HG03432 (cell line): Measurements from ENCODE around the gene VWA3A.
"Not testable (repeated sequence)": the region's sequence is repeated elsewhere in the genome, so short reads cannot be mapped to it uniquely, and the experiment has no call there.

Experiments
- ATAC-seq: cut with Tn5 transposase; IDR thresholded peaks from one replicate; pipeline ENCODE4 v1.9.1; 2021; ENCODE audit warnings: mild to moderate bottlenecking, moderate library complexity; ENCODE audit not compliant: unreplicated experiment

The VWA3A gene, protein sequence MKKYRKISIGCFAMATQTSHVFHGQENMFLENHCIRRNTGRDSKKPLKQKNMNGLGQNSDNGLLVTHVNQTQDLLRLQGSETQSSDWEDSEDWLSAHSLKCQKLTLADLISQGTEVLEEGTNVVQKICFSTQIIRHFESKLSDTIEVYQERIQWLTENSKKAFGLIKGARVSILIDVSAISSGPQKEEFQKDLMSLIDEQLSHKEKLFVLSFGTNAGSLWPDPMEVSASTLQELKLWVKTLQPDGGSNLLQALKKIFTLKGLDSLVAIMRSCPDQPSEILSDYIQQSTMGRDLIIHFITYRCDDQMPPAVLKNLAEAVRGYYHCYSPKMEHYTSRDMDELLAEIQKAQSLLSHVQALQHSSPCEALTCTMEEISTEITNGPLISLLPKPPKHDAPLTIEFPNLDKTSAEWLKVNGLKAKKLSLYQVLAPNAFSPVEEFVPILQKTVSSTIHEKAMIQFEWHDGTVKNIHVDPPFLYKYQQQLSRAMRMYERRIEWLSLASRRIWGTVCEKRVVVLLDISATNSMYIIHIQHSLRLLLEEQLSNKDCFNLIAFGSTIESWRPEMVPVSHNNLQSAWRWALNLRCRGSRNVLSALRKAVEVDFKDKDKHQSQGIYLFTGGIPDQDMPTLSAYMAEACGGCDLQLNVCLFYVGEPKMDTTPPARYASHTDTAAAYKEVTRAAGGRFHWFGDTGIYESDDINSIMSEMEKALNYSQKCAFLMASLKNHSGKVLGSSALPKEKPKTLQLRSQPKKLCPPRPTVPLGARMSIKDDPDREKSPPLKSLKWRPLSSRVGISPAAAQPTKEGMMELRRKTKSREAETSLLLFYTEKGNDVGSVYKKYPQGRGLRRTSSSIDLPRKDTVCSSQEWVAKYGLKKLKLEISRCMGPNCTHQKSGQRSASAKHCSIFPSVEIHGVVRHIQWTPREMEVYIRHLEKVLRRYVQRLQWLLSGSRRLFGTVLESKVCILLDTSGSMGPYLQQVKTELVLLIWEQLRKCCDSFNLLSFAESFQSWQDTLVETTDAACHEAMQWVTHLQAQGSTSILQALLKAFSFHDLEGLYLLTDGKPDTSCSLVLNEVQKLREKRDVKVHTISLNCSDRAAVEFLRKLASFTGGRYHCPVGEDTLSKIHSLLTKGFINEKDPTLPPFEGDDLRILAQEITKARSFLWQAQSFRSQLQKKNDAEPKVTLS

GRCh38 chr16:22092143-22092933 is at the start of gene VWA3A:
TSS of gene VWA3A (plus strand) at chr16:22092541. CDS start at chr16:22092638, 97 bp downstream.
- ATAC-seq, result no peak

DNA sequence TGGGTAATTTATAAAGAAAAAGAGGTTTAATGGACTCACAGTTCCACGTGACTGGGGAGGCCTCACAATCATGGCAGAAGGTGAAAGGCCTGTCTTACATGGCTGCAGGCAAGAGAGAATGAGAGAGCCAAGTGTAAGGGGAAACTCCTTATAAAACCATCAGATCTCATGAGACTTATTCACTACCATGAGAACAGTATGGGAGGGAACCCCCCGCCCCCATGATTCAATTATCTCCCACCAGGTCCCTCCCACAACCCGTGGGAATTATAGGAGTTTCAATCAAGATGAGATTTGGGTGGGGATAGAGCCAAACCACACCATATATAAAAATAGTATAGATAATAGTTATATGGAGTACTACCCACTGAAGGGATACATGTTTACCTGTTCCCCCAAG is 48.5 kb upstream of the VWA3A start:
- not testable (repeated sequence) for ATAC-seq

DNA sequence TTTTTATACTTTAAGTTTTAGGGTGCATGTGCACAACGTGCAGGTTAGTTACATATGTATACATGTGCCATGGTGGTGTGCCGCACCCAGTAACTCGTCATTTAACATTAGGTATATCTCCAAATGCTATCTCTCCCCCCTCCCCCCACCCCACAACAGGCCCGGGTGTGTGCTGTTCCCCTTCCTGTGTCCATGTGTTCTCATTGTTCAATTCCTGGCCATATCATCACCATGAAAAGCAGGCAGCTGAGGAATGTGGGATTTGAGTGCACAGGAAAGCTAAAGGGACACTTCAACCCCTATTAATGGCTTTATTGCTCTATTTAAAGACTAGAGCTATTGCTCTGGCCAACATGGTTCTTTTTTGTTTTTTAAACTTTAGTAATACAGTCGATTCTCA is 46.5 kb upstream of the VWA3A start:
- not testable (repeated sequence) for ATAC-seq

GRCh38 chr16:22050963-22051362 is 41.4 kb upstream of the VWA3A start:
- no peak for ATAC-seq

DNA sequence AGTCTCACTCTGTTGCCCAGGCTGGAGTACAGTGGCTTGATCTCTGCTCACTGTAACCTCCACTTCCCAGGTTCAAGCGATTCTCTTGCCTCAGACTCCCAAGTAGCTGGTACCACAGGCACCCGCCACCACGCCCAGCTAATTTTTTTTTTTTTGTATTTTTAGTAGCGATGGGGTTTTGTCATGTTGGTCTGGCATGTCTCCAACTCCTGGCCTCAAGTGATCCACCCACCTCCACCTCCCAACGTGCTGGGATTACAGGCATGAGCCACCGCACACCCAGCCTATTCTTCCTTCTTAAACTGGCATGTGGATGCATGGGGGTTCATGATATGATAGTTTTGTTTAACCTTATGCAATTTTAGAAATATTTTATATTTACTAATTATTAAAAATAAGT is 39.4 kb upstream of the VWA3A start:
- ATAC-seq, result no peak

- no peak for ATAC-seq
Measured at GRCh38 chr16:22053921-22054341, 38.4 kb upstream of the VWA3A start.

DNA sequence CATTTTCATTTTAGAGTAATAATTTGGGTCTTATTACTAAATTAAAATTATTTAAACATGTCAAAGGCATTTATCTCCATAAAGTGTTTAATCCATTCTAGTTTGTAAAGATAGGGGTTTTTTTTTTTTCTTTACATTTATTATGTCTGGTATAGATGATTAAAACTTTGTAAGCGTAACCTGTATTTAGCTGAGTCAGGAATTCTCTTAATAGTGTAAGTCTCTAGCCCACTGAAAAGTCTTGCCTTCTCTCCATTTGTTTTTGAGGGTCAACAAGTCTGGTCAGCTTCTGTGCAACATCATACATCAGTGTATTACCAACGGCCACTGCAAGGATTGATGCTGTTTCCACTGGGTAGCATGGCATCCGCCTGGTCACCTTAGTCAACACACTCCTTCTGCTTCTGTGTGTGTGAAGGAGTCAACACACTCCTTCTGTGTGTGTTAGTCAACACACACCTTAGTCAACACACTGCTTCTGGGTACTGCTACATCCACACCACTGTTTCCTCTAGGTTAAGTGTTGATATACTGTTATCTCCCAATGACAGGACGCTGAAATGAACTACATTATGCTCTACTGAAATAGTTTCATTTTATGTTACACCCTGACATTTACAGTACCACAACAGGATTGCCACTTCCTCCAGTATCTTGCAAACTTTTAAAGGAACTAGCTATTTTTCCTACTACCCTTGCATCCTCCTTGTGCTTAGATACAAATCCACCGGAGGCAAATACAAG is 37.3 kb upstream of the VWA3A start:
- ATAC-seq, result no peak

DNA sequence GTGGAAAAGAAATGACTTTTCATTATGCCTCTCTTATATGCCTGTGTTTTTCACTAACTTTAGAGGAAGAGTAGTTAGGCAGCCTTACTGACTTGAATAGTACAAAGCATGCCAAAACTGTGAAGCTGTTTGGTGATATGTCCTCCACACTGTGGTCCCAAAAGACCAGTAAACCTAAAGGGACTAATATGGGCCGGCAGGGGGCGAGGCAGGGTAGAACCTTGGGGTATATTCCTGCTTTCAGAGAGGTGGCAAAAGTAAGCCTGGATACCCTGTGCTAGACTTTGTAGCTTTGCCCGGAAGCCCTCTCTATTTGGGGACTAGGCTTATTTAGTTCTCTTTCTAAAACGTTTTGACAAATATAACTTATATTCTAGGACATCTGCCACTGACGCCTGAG is 36.5 kb upstream of the VWA3A start:
- no peak for ATAC-seq

DNA sequence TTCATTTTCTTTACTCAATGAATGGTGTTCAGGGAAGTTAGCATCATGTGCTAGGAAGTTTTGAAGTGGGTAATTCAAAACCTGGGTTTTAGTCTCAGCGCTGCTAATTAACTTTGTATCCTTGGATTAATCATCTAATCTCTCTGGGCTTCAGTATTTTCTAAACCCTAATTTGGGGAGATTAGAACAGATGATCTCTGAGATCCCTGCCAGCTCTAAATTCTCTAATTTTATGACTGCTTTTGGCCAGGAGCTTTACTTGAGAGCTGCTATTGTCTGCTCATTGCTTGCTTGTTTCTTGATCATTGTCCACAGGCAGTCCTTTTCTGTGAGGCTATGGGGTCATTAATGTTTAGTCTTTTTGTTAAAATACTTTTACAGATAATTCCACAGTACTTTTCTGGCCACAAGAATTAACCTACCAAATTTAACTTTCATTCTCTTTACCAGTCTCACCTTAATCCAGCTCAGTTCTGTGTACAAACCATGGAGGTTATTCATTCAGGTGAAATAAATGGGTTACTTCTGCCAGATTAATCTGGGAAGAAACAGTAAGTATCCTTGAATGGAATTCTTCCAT is 28.4 kb upstream of the VWA3A start:
- ATAC-seq, result no peak

- ATAC-seq, result no peak
Measured at GRCh38 chr16:22065252-22065651, 27.1 kb upstream of the VWA3A start.

- no peak for ATAC-seq
Measured at GRCh38 chr16:22070361-22071330, 21.7 kb upstream of the VWA3A start.

DNA sequence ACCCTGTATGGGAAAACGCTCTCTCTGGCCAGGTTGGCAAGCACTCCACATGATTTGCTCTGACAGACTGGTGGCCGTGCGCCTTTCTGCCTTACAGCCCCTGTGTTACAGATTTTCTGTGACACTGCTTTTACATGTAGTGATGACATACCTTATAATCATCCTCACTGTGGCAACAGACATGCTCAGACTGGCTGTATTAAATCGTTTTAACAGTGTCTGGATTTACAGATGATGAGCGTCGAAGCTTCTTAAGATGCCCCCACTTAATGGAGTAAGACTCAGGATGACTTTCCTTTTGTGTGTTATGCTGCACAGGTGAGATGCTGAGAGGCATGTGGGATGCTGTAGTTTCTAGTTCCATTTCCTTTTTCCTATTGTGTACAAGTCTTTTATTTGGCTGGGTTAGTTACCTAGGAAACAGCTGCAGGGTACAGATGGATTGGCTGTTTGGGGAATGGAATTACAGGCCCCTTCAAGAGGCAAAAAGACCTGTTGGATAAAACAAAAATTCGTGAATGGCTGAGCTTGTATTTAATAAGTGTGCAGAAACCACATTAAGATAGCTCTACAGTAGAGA is 20.9 kb upstream of the VWA3A start:
- ATAC-seq, result no peak

DNA sequence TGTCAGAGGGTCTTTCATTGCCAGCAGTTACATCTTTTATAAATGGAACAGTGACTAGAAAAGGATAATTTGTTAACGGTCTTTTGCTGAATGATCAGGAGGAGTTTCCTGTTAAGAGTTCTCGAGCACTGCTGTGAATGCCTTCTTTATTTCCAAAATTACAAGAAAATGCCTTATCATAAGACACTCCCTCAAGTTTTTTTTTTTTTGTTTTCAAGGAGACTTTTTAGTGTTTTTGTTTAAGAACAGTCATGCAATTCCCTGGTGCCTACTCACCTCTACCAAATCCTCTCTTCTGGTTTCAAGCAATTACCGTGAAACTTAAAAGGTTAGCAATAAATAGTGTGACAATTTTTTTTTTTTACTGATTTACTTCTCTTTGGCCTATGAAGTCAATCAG is 19.0 kb upstream of the VWA3A start:
- ATAC-seq, result no peak

DNA sequence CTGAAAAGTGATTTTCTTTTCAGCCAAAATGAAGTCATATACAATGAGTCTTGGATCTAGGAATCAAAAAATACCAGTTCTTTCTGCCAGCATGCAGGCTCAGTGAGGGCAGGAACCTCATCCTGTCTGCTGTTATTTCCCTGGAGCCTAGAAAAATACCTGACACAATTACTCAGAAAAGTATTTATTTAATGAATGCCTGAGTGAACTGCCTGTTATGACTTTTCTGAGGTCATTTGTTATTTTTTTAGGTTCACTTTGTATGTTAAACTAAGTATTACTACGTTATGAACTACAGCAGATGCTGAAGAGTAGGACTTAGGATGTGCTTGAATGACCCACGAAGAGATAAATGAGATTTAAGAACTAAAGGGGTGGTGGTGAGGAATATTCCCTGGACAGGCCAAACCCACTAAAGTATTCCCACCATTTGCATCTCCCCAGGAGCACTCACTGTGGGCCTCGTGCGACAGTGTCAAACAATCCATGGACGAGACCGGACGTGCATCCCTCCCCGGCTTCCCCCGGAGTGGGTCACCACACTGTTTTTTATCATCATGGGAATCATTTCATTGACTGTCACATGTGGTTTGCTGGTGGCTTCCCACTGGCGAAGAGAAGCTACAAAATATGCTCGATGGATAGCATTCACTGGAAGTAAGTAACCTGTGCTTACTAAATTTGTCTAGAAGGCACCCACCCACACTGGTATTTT is 17.1 kb upstream of the VWA3A start:
- ATAC-seq, result no peak

DNA sequence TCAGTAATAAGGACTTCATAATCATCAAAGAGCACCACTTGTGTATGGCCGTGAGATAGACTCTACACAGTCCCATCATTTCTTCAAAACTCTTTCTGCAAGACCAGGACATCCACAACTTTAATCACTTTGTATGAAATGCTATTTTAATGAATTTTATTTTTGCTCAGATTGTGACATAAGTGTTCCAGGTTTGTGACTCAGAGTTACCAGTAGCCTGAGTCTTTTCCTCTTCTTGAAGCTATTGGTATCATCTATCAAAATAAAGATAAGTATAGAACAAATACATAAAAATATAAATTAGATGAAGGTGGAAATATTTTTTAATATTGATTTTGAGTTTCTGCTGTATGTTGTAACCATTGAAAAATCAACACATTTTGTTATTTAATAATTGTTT is 16.6 kb upstream of the VWA3A start:
- ATAC-seq, result no peak

DNA sequence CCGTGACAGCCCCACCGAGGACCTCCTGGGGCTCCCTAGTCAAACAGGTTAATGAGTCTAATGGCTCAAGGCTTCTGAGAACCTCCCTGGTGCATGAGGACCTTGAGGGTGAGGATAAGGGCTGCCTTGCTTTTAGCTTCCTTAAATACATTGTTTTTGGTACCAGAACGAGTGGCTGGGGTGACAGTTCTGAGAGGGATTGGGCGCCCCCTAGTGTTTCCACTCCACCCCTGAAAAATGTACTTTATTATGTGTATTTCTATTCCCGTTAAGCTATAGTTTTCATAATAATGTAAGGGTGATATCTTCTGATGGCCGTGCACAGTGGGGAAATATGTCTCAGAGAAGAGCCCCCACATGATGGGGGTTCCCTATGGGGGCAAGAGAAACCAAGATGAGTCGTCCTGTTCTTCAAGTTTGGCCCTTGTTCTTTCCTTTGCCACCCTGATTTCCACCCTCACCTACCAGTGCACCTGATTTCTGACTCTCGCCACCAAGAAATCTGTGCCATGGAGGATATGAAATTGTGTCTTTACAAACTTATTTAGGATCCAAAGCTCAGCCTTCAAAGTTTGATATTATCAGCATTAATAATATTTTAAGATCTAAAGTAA is 14.5 kb upstream of the VWA3A start:
- ATAC-seq, result no peak

DNA sequence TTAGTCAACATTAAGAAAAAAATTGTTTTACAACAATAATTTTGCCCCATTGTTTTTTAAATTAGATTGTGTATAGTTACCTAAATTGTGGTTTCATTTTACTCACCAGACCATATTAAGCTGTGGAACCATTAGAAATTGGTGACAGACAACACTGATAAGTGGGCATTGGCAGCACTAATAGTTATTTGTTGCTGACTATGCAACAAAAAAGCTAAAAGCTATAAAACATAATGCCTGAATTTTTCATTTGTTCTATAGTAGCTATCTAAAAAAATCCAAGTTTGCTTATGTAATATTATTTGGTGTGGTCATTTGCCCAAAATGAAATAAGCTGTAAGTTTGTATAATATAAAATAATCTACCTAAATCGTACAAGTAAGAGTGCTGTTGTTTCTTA is 13.7 kb upstream of the VWA3A start:
- ATAC-seq, result no peak
